ENCODE data around the gene MCRIP2.
A peak's percentile ranks its signal among the peaks of the same experiment; 100 is the strongest.

MCRIP2 gene

DNA sequence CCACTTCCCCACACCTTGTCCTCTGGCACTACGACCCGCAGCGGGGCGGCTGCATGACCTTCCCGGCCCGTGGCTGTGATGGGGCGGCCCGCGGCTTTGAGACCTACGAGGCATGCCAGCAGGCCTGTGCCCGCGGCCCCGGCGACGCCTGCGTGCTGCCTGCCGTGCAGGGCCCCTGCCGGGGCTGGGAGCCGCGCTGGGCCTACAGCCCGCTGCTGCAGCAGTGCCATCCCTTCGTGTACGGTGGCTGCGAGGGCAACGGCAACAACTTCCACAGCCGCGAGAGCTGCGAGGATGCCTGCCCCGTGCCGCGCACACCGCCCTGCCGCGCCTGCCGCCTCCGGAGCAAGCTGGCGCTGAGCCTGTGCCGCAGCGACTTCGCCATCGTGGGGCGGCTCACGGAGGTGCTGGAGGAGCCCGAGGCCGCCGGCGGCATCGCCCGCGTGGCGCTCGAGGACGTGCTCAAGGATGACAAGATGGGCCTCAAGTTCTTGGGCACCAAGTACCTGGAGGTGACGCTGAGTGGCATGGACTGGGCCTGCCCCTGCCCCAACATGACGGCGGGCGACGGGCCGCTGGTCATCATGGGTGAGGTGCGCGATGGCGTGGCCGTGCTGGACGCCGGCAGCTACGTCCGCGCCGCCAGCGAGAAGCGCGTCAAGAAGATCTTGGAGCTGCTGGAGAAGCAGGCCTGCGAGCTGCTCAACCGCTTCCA, 8.1 kb upstream of the MCRIP2 start:
- DNase-seq: no peak

DNA sequence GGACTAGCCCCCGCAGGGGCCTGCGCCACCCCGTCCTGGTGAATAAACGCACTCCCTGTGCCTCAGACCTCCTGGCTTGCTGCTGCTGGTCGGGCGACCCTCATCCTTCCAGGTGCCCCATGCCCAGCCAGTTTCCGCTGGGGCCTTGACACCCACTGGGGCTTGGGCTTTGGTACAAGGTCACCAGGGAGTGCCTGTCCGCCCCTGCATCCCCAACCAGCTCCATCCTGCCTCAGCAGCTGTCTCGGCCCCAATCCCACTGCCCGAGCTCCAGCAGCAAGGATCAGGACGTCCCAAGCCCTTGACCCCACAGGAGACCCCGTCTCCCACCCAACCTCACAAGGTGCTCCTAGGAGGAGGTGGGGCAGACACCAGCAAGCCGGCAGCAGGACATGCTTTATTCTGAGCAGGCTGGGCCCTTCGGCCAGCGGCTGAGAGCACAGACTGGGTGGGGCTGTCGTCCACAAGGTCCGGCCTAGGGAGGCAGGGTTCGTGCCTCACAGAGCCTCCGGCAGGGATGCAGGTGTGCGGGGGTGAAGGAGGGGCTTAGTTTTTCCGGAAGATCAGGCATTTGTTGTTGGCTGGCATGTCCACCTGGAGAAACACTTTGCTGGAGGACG, 7.5 kb upstream of the MCRIP2 start:
- DNase-seq: no peak

DNA sequence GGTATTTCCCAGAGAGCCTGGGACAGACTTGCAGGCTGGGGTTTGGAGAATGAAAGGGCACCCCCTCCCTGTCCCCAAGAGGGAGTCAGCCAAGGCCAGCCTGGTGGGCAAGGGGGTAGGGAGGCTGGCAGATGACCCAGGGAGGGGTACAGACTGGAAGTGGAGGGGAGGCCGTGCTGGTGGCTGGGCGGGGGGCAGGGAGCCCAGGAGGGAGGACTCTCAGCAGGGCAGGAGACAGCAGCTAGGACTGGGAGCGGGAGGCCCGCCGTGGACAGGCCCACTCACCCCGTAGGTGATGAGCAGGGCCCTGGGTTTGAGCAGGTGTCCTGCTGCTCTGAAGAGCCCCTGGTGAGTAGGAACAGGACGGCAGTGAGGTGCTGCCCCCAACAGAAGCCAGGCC, 6.6 kb upstream of the MCRIP2 start:
- DNase-seq: no peak

DNA sequence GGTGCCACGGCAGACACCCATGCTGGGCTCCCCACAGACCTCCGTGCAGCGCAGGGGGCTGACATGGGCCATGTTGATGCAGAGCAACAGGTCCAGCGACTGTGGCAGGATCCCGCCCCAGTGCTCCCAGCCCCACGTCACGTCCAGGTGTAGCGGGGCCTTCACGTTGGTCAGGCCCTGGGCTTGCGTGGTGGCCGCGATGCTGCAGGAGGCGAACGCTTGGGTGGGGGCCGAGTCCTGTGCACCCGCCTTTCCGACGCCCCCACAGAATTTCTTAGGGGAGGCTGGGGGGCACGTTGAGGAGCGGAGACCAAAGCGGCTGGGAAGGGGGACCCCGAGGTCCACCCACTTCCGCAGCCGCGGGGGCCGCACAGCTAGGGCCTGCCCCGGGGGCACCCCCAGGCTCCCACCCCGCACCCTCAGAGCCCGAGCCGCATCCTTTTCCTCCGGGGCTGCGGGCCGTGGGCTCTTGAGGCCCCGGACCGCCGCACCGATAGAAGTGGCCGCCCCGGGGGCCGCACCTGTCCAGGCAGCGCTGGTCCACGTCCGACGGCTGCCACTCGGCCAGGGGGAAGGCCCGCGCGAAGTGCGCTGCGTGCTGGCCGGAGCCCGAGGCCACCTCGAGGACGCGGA, 5.9 kb upstream of the MCRIP2 start:
- DNase-seq: no peak

DNA sequence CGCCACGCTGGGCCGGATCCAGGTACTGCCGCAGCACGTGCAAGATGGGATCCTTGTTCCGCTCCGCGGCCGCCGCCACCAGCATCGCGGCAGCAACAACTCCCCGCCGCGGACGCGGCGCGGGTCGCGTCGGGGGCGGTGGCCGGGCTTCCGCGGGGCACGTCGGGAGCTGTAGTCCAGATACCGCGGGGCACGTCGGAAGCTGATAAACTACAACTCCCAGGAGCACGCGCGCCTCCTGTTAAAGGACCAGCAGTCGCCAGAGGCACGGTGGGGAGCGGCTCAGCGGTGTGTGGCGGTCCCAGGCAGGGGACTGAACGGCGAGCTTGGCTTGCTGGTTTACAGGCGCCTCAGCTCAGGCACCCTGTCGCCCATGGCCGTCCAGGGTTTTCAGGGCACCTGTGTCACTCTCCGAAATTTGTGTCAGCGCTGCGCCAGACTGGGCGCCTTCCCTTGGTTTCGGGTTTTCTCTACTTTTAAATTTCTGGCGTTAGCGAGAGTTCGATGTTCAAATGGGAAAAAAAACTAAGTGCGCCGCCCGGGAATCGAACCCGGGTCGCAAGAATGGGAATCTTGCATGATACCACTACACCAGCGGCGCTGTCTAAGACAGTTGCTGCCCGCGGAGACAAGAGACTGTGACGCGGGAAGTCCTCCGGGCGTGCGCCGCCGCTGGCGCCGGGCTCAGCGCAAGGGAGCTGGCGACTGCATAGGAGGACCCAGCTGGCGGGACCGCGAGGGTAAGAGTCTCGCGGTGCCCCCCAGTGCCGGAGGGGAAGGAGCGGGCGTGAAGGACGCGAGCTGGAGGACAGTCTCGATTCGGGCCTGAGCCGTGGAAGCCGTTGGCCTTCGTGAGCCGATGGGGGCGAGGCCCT, 5.2 kb upstream of the MCRIP2 start, which contains the start of gene METTL26:
Gene METTL26 (minus strand): TSS at position 100 of the 875 bp plus-strand sequence. CDS start 15 bp downstream, at position 85.
- DNase-seq: peak; percentile 95

DNA sequence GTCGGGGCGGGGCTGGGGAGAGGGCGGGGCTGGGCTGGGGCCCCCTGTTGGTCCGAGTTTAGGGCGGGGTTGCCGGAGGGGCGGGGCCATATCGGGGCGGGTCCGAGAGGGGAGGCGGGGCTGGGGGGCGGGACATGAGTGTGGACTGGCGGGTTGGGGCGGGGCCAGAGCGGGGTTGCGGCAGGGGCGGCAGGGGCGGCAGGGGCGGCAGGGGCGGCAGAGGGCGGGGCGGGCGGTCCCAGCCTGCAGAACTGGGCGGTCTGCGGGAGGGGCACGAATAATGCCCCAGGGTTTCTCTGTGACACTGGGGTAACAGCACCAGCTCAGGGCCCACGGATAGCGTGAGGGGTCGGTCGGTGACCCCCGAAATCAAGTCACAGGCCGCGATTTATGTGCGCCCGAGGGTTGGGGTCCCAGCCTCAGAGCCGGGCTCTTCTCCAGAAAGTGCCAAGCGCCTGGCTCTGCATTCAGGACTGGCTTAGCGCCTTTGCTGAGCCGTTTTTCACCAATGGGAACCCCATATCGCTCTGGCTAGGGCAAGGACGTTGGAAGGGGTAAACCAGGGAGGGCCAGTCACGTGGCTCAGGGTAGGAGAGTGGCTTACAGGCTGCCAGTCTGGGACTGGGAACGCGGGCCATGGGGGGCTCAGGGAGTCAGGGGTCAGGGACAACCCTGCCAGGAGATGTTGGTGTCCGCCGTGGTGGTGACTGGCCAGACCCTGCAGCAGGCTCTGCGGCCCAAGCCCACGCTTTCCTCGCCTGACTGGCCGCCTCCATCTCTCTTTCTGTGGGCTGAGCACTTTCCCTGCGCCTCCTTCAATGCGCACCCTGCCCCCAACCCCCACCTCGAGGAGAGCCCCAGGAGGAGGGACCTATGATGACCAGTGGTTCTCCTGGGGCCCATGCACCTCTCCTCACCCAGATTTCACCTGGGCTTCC, 4.3 kb upstream of the MCRIP2 start:
- DNase-seq: peak; percentile 83

DNA sequence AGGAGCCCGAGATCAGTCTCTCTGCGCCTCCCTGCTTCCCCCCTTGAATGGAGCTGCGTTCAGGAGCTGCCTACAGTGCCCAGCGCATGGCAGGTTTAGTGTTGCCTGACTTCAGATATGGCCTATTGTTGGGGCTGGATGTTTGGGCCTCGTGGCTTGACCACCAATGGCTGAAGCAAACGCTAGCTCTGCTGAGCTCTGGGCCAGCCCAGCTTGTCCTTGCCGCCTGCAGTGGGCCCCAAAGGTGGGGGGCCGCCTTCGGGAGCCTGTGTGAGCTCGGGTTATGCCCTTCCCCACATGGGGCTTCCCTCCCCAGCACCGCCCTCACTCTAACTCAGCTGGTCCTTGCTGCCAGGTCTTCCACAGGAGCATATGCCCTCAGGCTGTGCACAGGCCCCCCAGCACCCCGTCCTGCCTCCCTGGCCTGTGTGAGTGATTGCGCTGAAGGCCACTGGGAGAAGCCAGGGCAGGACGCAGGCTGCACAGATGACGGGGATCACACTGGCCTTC, 3.5 kb upstream of the MCRIP2 start:
- DNase-seq: no peak

DNA sequence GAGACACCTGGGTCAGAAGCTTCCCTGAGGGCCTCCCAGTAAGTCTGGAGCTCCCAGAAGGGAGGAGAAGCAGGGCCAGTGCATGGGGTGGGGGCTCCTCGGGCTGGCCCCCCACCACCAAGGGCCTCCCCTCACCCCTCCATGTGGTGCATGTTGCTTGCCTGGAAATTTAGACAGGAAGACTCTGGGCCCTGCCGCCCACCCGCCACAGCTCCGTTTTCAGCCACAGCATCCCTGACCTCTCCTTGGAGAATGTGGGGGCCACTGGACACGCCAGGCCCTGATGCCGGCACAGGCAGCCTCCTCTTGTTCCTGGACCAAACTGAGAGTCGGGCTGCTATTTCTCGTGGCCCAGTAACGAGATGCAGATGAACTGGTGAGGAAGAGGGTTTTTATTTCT, 2.8 kb upstream of the MCRIP2 start:
- no peak for DNase-seq

DNA sequence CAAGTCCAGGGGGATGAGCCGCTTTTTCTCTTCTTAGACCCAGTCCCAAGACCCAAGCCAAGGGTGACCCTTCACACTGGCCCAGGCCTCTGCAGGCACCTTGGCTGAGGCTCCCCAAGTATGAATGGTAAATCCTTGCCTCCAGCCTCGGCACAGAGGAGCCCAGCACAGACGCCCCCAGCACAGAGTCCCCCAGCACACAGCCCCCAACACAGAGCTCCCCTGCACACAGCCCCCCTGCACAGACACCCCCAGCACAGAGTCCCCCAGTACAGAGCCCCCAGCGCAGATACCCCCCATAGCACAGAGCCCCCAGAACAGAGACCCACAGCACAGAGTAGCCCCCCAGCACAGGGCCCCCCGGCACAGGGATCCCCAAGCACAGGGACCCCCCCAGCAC, 1.0 kb upstream of the MCRIP2 start:
- DNase-seq: no peak

DNA sequence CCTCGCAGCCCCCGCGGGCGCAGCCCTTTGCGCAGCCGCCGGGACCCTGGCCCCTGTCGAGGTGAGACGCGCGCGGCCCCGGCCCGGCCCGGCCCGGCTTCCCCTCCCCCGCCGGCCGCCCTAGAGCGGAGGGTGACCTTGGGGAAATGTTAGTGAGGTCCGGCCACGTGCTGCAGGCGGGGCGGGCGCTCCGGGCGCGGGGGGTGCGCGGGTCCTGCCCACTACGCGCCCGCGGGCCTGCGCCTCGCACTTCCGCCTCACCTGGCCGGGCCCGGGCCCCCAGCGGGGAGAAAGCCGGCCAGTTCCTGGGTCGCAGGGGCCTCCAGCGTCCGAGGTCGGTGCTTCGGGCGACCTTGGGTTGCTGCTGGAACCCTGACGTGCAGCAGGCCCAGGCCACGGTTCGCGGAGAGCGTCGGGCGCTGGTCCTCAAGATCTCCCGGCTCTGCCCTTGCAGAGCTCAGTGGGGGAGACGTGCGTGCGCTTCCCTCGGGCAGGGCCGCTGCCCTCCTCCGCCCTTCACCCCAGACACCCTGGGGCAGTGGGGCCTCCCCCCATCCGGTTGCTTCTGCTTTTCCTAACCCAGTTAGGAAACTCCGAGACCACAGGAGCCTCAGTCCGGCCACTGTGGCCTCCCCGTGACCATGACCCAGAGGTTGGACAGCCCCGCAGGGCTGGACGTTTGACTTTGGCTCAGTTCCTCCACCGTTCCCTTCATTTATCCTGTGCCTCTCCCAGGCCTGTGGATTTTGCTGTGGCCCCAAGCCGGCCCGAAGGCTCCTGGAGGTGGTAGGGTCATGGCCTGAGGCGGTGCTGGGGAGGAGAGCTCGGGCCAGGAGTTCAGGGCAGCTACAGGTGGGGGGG, 791 bp downstream of the MCRIP2 start:
- DNase-seq: peak; percentile 49

DNA sequence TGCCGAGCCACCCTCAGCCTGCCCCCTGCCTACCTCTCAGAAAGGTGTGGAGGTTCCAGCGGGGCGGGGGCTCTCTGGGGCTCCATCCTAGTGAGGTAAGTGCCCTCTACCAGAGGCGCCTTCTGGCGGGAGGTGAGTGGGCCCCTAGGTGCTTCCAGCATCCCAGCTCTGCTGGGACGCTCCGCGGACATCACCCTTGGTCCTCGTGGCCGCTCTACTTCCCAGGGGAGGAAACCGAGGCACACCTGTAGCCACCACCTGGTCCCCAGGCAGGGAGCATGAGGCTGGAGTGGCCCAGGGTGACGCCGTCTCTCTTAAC, 1.4 kb downstream of the MCRIP2 start:
- DNase-seq: no peak

DNA sequence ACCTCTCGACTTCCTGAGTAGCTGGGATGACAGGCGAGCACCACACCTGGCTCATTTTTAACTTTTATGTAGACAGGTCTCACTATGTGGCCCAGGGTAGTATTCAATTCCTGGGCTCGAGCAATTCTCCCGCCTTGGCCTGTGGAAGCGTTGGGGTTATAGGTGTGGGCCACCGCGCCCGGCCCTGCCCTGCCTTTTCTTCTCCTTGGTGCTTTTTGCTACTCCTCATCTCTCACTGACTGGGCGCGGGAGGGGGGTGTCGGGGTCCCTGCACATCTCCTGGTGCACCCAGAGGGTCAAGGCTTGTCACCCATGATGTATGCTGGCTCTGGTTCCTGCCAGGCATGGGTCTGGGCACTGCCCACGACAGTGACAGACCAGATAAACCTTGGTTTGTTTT, 2.9 kb downstream of the MCRIP2 start:
- DNase-seq: no peak

DNA sequence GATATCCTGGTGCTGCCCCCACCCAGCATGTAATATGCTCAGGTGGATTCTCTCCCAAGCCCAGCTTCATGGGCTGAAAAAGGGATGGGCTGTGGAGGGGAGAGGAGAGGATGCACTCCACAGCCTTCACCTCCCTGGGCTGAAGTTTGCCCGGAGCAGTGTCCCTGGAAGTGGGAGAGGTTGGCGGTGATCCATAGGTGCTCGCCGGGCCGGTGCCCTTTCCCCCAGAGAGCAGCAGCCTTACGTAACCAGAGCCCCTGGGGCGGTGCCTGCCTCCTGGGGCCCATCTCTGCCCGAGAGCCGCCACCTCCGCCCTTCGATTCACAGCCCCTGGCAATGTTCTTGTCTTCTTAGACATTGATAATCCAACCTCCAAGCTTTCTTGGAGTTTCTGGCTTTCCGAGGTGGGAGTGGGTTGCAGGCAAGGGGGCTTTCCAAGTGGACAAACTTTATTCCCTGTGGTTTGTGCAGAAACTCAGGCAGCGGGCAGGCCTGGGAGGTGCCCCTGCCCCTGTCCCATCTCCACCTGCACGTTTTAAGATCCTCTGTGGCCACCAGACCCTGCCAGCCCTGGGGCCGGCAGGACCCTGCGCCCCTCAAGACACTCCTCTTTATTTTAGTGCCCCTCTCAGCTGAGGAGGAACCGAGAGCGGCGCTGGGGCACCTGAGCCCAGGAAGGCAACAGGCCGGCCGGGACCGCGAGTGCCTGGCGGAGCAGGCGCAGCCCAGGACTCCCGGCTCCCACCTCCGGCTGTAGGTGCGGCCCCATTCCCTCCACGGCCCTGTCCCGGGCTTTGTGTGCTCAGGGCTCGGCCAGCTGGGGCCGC, 4.4 kb downstream of the MCRIP2 start:
- no peak for DNase-seq

DNA sequence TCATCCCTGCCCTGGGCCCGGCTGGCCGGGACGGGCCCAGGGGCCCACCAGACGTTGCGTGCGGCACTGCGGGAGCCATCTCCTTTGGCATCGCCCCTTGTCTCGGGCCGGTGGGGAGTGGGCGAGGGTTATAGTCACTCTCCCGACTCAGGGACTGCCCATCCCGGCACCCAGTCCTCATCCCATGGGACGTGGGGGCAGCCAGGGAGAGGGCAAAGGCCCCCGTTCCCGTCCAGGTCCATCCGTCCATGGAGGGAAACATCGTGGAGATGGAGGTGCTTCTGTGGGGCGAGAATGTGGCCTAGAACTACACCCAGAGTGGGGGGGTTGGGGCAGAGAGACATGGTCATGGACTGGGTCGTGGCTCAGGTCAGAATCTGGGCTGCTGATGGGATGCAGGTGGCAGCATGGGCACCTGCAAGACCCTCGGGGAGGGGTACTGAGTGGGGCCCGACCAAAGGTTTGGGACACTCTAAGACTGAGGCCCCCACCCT, 5.1 kb downstream of the MCRIP2 start:
- DNase-seq: no peak

DNA sequence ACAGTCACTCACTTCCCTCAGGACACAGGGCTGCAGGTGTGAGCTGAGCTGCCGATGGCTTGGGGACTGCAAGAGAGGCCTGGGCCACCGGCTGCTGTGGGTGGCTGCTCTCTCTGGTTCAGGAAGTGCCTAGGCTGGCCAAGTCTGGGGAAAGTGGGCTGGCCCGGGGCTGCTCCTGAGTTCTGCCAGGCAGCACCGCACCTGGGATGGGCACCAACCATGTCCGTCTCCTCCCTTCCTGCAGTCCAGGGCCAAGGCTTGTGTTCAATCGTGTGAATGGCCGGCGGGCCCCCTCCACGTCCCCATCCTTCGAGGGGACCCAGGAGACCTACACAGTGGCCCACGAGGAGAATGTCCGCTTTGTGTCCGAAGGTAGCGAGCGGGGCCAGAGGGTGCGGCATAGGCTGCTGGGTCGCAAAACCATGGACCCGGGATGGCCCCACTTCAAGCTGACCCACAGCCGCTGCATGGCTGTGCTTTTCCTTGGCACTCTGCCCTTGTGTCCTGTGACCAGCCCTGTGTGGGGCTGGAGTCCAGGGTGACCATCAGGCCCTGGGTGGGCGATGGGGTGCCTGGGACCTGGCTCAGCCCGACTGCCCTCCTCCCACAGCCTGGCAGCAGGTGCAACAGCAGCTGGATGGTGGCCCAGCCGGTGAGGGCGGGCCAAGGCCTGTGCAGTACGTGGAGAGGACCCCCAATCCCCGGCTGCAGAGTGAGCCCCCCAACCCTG, 5.7 kb downstream of the MCRIP2 start:
- DNase-seq: no peak

DNA sequence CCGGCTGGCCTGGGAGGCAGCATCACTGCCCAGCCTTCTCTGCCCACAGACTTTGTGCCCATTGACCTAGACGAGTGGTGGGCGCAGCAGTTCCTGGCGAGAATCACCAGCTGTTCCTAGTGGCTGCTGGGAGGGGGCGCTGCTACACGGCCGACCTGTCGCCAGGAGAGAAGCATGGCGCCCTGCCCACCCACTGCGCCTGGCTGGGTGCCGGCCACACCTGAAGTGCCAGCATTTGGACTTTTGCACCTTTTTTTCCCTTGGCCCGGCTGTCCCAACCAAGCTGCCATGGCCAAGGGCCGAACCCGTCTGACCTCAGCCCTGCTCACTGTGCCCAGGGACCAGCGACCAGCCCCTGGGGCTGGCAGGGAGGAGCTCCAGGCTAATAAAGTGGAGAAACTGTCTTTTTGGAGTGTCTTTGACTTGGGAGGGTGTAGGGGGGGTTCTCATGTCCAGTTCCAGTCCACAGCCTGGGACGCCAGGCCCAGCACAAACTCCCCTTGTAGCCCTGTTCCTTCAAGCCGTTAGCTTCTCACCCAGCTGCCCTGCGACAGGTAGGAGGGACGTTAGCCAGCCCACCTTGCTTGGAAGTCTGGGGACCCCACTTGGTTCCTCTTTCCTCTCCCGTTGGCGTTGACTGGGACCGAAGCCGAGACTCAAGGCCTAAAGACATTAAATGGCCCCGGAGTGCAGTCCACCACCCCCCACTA, 6.6 kb downstream of the MCRIP2 start:
- peak; percentile 68 for DNase-seq

DNA sequence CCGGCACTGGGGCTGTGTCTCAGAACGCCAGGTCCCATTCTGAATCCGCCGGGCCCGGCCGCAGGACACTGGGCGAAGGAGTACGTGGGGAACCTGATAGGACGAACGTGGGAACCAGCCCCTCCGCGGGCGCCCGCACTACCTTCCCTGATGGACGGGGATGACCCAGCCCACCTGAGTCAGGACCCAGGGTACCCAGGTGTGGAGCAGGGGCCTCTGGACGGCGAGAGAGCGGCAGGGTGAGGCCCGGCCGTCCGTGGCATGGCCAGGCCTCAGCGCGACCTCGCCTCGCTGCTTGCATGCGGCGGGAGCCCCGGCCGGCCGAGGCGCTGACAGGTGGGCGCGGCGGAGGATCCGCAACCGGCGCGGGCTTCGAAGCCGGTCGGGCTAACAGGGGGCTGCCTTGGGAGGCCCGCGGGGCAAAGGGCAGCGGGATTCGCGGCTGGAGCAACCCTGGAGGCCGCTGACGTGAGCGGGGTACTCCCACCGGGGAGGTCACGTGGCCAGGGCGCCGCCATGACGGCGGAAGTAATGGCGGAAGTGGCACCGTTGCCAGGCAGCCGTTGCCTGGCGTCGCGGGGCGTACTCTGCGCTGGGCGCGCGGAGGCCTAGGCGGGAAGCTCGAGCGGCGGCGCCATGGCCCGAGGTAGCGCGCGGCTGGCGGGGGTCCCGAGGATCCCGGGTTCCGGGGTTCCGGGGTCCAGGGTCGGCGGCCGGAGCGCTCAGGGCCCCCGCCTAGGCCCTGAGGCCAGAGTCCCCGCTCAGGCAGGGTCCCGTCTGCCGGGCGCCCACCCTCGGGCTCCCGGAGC, 7.4 kb downstream of the MCRIP2 start, which contains the start of gene WDR90:
Gene WDR90 (plus strand): TSS at position 585 of the 809 bp plus-strand sequence. CDS start 52 bp downstream, at position 637.
- DNase-seq: peak; percentile 95
